ENCODE data around the gene STRN.
"Not testable (repeated sequence)": the region's sequence is repeated elsewhere in the genome, so short reads cannot be mapped to it uniquely, and the experiment has no call there.

Gene STRN

GRCh38 chr2:36922629-36923028, 43.7 kb downstream of the STRN start:
- H3K36me3 ChIP-seq (ENCODE audit: control insufficient read depth, insufficient read depth, low read length); H3K9me3 ChIP-seq (ENCODE audit: control insufficient read depth, low read length); H3K9ac ChIP-seq (ENCODE audit: low read length); H3K4me3 ChIP-seq (ENCODE audit: low read length); H3K4me1 ChIP-seq (ENCODE audit: control insufficient read depth, insufficient read depth, low read length); H3K27me3 ChIP-seq (ENCODE audit: control insufficient read depth, insufficient read depth, low read length): not testable (repeated sequence)

GRCh38 chr2:36921984-36922383, 44.4 kb downstream of the STRN start:
- H3K4me3 ChIP-seq (ENCODE audit: low read length), result no peak overlapping the region
- no peaks in the 10 kb centered on the region for H3K27me3 ChIP-seq (ENCODE audit: control insufficient read depth, insufficient read depth, low read length)
- no peaks in the 10 kb centered on the region for H3K36me3 ChIP-seq (ENCODE audit: control insufficient read depth, insufficient read depth, low read length)
- H3K9ac ChIP-seq (ENCODE audit: low read length), result no peak overlapping the region
- H3K4me1 ChIP-seq (ENCODE audit: control insufficient read depth, insufficient read depth, low read length), result peaks cover 8% of the 10 kb centered on the region
- no peaks in the 10 kb centered on the region for H3K9me3 ChIP-seq (ENCODE audit: control insufficient read depth, low read length)

- no peaks in the 10 kb centered on the region for H3K9me3 ChIP-seq (ENCODE audit: control insufficient read depth, low read length)
- no peak overlapping the region for H3K9ac ChIP-seq (ENCODE audit: low read length)
- no peaks in the 10 kb centered on the region for H3K36me3 ChIP-seq (ENCODE audit: control insufficient read depth, insufficient read depth, low read length)
- no peak overlapping the region for H3K4me3 ChIP-seq (ENCODE audit: low read length)
- no peaks in the 10 kb centered on the region for H3K27me3 ChIP-seq (ENCODE audit: control insufficient read depth, insufficient read depth, low read length)
- peaks cover 8% of the 10 kb centered on the region for H3K4me1 ChIP-seq (ENCODE audit: control insufficient read depth, insufficient read depth, low read length)
Measured at GRCh38 chr2:36919041-36919837, 47.1 kb downstream of the STRN start.

GRCh38 chr2:36918307-36918706, 48.0 kb downstream of the STRN start:
- no peaks in the 10 kb centered on the region for H3K9me3 ChIP-seq (ENCODE audit: control insufficient read depth, low read length)
- H3K27me3 ChIP-seq (ENCODE audit: control insufficient read depth, insufficient read depth, low read length), result no peaks in the 10 kb centered on the region
- peaks cover 8% of the 10 kb centered on the region for H3K4me1 ChIP-seq (ENCODE audit: control insufficient read depth, insufficient read depth, low read length)
- H3K4me3 ChIP-seq (ENCODE audit: low read length), result no peak overlapping the region
- H3K9ac ChIP-seq (ENCODE audit: low read length), result no peak overlapping the region
- H3K36me3 ChIP-seq (ENCODE audit: control insufficient read depth, insufficient read depth, low read length), result no peaks in the 10 kb centered on the region

GRCh38 chr2:36915627-36916026, 50.7 kb downstream of the STRN start:
- Histone ChIP-seq H3K36me3 (ENCODE audit: control insufficient read depth, insufficient read depth, low read length) (no peaks in the 10 kb centered on the region), H3K4me1 (ENCODE audit: control insufficient read depth, insufficient read depth, low read length) (peaks cover 8% of the 10 kb centered on the region), H3K27me3 (ENCODE audit: control insufficient read depth, insufficient read depth, low read length) (no peaks in the 10 kb centered on the region), H3K4me3 (ENCODE audit: low read length) (no peak overlapping the region), H3K9me3 (ENCODE audit: control insufficient read depth, low read length) (no peaks in the 10 kb centered on the region), H3K9ac (ENCODE audit: low read length) (no peak overlapping the region)

- Histone ChIP-seq H3K9me3 (ENCODE audit: control insufficient read depth, low read length) (no peaks in the 10 kb centered on the region), H3K4me1 (ENCODE audit: control insufficient read depth, insufficient read depth, low read length) (no peaks in the 10 kb centered on the region), H3K27me3 (ENCODE audit: control insufficient read depth, insufficient read depth, low read length) (no peaks in the 10 kb centered on the region), H3K4me3 (ENCODE audit: low read length) (no peak overlapping the region), H3K9ac (ENCODE audit: low read length) (no peak overlapping the region), H3K36me3 (ENCODE audit: control insufficient read depth, insufficient read depth, low read length) (no peaks in the 10 kb centered on the region)
Measured at GRCh38 chr2:36912695-36913094, 53.6 kb downstream of the STRN start.

GRCh38 chr2:36911012-36911411, 55.3 kb downstream of the STRN start:
- no peak overlapping the region for H3K9ac ChIP-seq (ENCODE audit: low read length)
- no peaks in the 10 kb centered on the region for H3K4me1 ChIP-seq (ENCODE audit: control insufficient read depth, insufficient read depth, low read length)
- no peaks in the 10 kb centered on the region for H3K27me3 ChIP-seq (ENCODE audit: control insufficient read depth, insufficient read depth, low read length)
- H3K36me3 ChIP-seq (ENCODE audit: control insufficient read depth, insufficient read depth, low read length), result no peaks in the 10 kb centered on the region
- H3K4me3 ChIP-seq (ENCODE audit: low read length), result no peak overlapping the region
- no peaks in the 10 kb centered on the region for H3K9me3 ChIP-seq (ENCODE audit: control insufficient read depth, low read length)

- Histone ChIP-seq H3K9ac (ENCODE audit: low read length) (no peak overlapping the region), H3K36me3 (ENCODE audit: control insufficient read depth, insufficient read depth, low read length) (no peaks in the 10 kb centered on the region), H3K9me3 (ENCODE audit: control insufficient read depth, low read length) (no peaks in the 10 kb centered on the region), H3K4me1 (ENCODE audit: control insufficient read depth, insufficient read depth, low read length) (no peaks in the 10 kb centered on the region), H3K27me3 (ENCODE audit: control insufficient read depth, insufficient read depth, low read length) (no peaks in the 10 kb centered on the region), H3K4me3 (ENCODE audit: low read length) (no peak overlapping the region)
Measured at GRCh38 chr2:36906277-36906676, 60.1 kb downstream of the STRN start.

GRCh38 chr2:36904636-36905035, 61.7 kb downstream of the STRN start:
- H3K4me3 ChIP-seq (ENCODE audit: low read length), result no peak overlapping the region
- no peak overlapping the region for H3K9ac ChIP-seq (ENCODE audit: low read length)
- H3K36me3 ChIP-seq (ENCODE audit: control insufficient read depth, insufficient read depth, low read length), result no peaks in the 10 kb centered on the region
- H3K9me3 ChIP-seq (ENCODE audit: control insufficient read depth, low read length), result no peaks in the 10 kb centered on the region
- no peaks in the 10 kb centered on the region for H3K4me1 ChIP-seq (ENCODE audit: control insufficient read depth, insufficient read depth, low read length)
- H3K27me3 ChIP-seq (ENCODE audit: control insufficient read depth, insufficient read depth, low read length), result no peaks in the 10 kb centered on the region

- Histone ChIP-seq H3K27me3 (ENCODE audit: control insufficient read depth, insufficient read depth, low read length) (no peaks in the 10 kb centered on the region), H3K4me3 (ENCODE audit: low read length) (no peak overlapping the region), H3K4me1 (ENCODE audit: control insufficient read depth, insufficient read depth, low read length) (no peaks in the 10 kb centered on the region), H3K9me3 (ENCODE audit: control insufficient read depth, low read length) (no peaks in the 10 kb centered on the region), H3K36me3 (ENCODE audit: control insufficient read depth, insufficient read depth, low read length) (no peaks in the 10 kb centered on the region), H3K9ac (ENCODE audit: low read length) (no peak overlapping the region)
Measured at GRCh38 chr2:36902385-36903120, 63.8 kb downstream of the STRN start.

- H3K36me3 ChIP-seq (ENCODE audit: control insufficient read depth, insufficient read depth, low read length), result no peaks in the 10 kb centered on the region
- H3K9me3 ChIP-seq (ENCODE audit: control insufficient read depth, low read length), result no peaks in the 10 kb centered on the region
- no peak overlapping the region for H3K4me3 ChIP-seq (ENCODE audit: low read length)
- H3K27me3 ChIP-seq (ENCODE audit: control insufficient read depth, insufficient read depth, low read length), result no peaks in the 10 kb centered on the region
- peaks cover 6% of the 10 kb centered on the region for H3K4me1 ChIP-seq (ENCODE audit: control insufficient read depth, insufficient read depth, low read length)
- peak overlapping the region; percentile 29 for H3K9ac ChIP-seq (ENCODE audit: low read length)
Measured at GRCh38 chr2:36892805-36893204, 73.5 kb downstream of the STRN start.

GRCh38 chr2:36889795-36890194, 76.5 kb downstream of the STRN start:
- Histone ChIP-seq H3K9me3 (ENCODE audit: control insufficient read depth, low read length) (no peaks in the 10 kb centered on the region), H3K27me3 (ENCODE audit: control insufficient read depth, insufficient read depth, low read length) (no peaks in the 10 kb centered on the region), H3K4me1 (ENCODE audit: control insufficient read depth, insufficient read depth, low read length) (peaks cover 6% of the 10 kb centered on the region), H3K36me3 (ENCODE audit: control insufficient read depth, insufficient read depth, low read length) (no peaks in the 10 kb centered on the region), H3K4me3 (ENCODE audit: low read length) (no peak overlapping the region), H3K9ac (ENCODE audit: low read length) (no peak overlapping the region)
